Central memory CD4-positive, alpha-beta T cell (primary cell): Measurements from ENCODE around the gene CNOT6.
A peak's percentile ranks its signal among the peaks of the same experiment; 100 is the strongest.

Experiments used
- DNase-seq: peaks from one replicate; pipeline ENCODE4 v3.0.0; 2022

Gene CNOT6

GRCh38 chr5:180602481-180603075 is 108.4 kb downstream of the CNOT6 start:
- no peak for DNase-seq

GRCh38 chr5:180603076-180603594 is 109.0 kb downstream of the CNOT6 start:
- no peak for DNase-seq

- DNase-seq: no peak
Measured at GRCh38 chr5:180604271-180604670, 110.1 kb downstream of the CNOT6 start.

GRCh38 chr5:180605554-180606214 is 111.5 kb downstream of the CNOT6 start:
- peak; percentile 20 for DNase-seq

- no peak for DNase-seq
Measured at GRCh38 chr5:180606215-180606785, 112.1 kb downstream of the CNOT6 start.

- DNase-seq: no peak
Measured at GRCh38 chr5:180607861-180608571, 113.8 kb downstream of the CNOT6 start.

GRCh38 chr5:180608572-180609310 is 114.6 kb downstream of the CNOT6 start:
- no peak for DNase-seq

- no peak for DNase-seq
Measured at GRCh38 chr5:180609386-180609785, 115.2 kb downstream of the CNOT6 start.

- DNase-seq: no peak
Measured at GRCh38 chr5:180609817-180610550, 115.8 kb downstream of the CNOT6 start.

- no peak for DNase-seq
Measured at GRCh38 chr5:180611140-180611850, 117.1 kb downstream of the CNOT6 start.

- no peak for DNase-seq
Measured at GRCh38 chr5:180612683-180613082, 118.5 kb downstream of the CNOT6 start.

- DNase-seq: no peak
Measured at GRCh38 chr5:180613188-180613813, 119.1 kb downstream of the CNOT6 start.

GRCh38 chr5:180613814-180614188 is 119.6 kb downstream of the CNOT6 start:
- DNase-seq: no peak

GRCh38 chr5:180618487-180618828 is 124.3 kb downstream of the CNOT6 start:
- DNase-seq: no peak

GRCh38 chr5:180618829-180619562 is 124.8 kb downstream of the CNOT6 start:
- no peak for DNase-seq

- DNase-seq: no peak
Measured at GRCh38 chr5:180619563-180619915, 125.4 kb downstream of the CNOT6 start.

GRCh38 chr5:180620014-180620413 is 125.8 kb downstream of the CNOT6 start:
- no peak for DNase-seq

- no peak for DNase-seq
Measured at GRCh38 chr5:180621311-180621710, 127.1 kb downstream of the CNOT6 start.

- DNase-seq: no peak
Measured at GRCh38 chr5:180622910-180623309, 128.7 kb downstream of the CNOT6 start.

- no peak for DNase-seq
Measured at GRCh38 chr5:180623411-180623834, 129.2 kb downstream of the CNOT6 start.
